Liver (tissue), 9 donors: ENCODE measurements around the gene GPX5. TPM values are rescaled to one million over a fixed set of nuclear protein-coding genes. Genes with fewer than 3 reads are reported as not detected.
A peak's percentile ranks its signal among the peaks of the same experiment; 100 is the strongest.

Source experiments
- DNase-seq: peaks from one replicate; pipeline ENCODE4 v3.0.0-alpha.2; 2017; ENCODE audit warnings: low spot score
- H3K27ac ChIP-seq, 2 donors: one replicate each; pipeline ENCODE4 v1.7.0; 2013; ENCODE audit warnings: inconsistent platforms in 2 of 2, low read length in 2 of 2, control low read depth in 1 of 2, low read depth in 1 of 2, mild to moderate bottlenecking in 1 of 2
- H3K27me3 ChIP-seq, 4 donors: one replicate each; pipeline versions ENCODE4 v1.6.1 to v1.7.0; 2013; ENCODE audit warnings: low read length in 3 of 4, inconsistent platforms in 1 of 4, mild to moderate bottlenecking in 1 of 4, moderate library complexity in 1 of 4; ENCODE audit not compliant: control insufficient read depth in 4 of 4, insufficient read depth in 4 of 4
- H3K36me3 ChIP-seq, 4 donors: one replicate each; pipeline versions ENCODE4 v1.6.1 to v1.7.0; 2013; ENCODE audit warnings: low read length in 3 of 4, mild to moderate bottlenecking in 3 of 4, low read depth in 1 of 4, moderate library complexity in 1 of 4; ENCODE audit not compliant: control insufficient read depth in 4 of 4, insufficient read depth in 3 of 4
- H3K4me1 ChIP-seq, 4 donors: one replicate each; pipeline versions ENCODE4 v1.6.1 to v1.7.0; 2013; ENCODE audit warnings: low read length in 3 of 4, mild to moderate bottlenecking in 3 of 4, moderate library complexity in 1 of 4; ENCODE audit not compliant: control insufficient read depth in 4 of 4, insufficient read depth in 4 of 4
- H3K4me3 ChIP-seq, 3 donors: one replicate each; pipeline versions ENCODE4 v1.6.1 to v1.7.0; 2013; ENCODE audit warnings: low read length in 3 of 3, control low read depth in 1 of 3, low read depth in 1 of 3, mild to moderate bottlenecking in 1 of 3
- H3K9ac ChIP-seq, 2 donors: one replicate each; pipeline ENCODE4 v1.7.0; 2013; ENCODE audit warnings: low read length in 2 of 2, mild to moderate bottlenecking in 2 of 2, moderate library complexity in 2 of 2, control low read depth in 1 of 2, low read depth in 1 of 2
- H3K9me3 ChIP-seq, 4 donors: one replicate each; pipeline versions ENCODE4 v1.6.1 to v1.7.0; 2013; ENCODE audit warnings: low read length in 3 of 4; ENCODE audit not compliant: control insufficient read depth in 4 of 4
- EGR1 ChIP-seq, 2 donors: IDR thresholded peaks; 2 replicates each; pipeline ENCODE4 v1.6.1; 2016 to 2018; ENCODE audit warnings: antibody characterized with exemption in 2 of 2, low read depth in 2 of 2
- FOXA1 ChIP-seq: IDR thresholded peaks from 2 replicates; pipeline ENCODE4 v1.6.1; 2016; ENCODE audit warnings: antibody characterized with exemption
- FOXA2 ChIP-seq: IDR thresholded peaks from 2 replicates; pipeline ENCODE4 v1.6.1; 2016; ENCODE audit warnings: antibody characterized with exemption
- GABPA ChIP-seq, 2 donors: IDR thresholded peaks in 1 of 2; conservative IDR thresholded peaks in 1 of 2; 2 replicates each; pipeline ENCODE4 v1.6.1; 2016; ENCODE audit warnings: antibody characterized with exemption in 2 of 2, mild to moderate bottlenecking in 1 of 2, moderate library complexity in 1 of 2
- HNF4A ChIP-seq, 2 donors: conservative IDR thresholded peaks; 2 replicates each; pipeline ENCODE4 v1.6.1; 2016; ENCODE audit warnings: antibody characterized with exemption in 2 of 2, mild to moderate bottlenecking in 2 of 2
- HNF4G ChIP-seq: IDR thresholded peaks from 2 replicates; pipeline ENCODE4 v1.6.1; 2016; ENCODE audit warnings: antibody characterized with exemption
- NR2F2 ChIP-seq: IDR thresholded peaks from 2 replicates; pipeline ENCODE4 v1.6.1; 2016; ENCODE audit warnings: antibody characterized with exemption
- RXRA ChIP-seq, 2 donors: IDR thresholded peaks; 2 replicates each; pipeline ENCODE4 v1.6.1; 2017 to 2018; ENCODE audit warnings: antibody characterized with exemption in 2 of 2, mild to moderate bottlenecking in 1 of 2
- TAF1 ChIP-seq: conservative IDR thresholded peaks from 2 replicates; pipeline ENCODE4 v1.6.1; 2016; ENCODE audit warnings: antibody characterized with exemption, mild to moderate bottlenecking
- YY1 ChIP-seq: IDR thresholded peaks from 2 replicates; pipeline ENCODE4 v1.6.1; 2016; ENCODE audit warnings: antibody characterized with exemption, mild to moderate bottlenecking
- WGBS: extraction: QIAGEN DNeasy Blood & Tissue Kit; methylation state at CpG from one replicate; pipeline ENCODE4 v1.1.7; 2013; 5-methylcytosine and 5-hydroxymethylcytosine counted together
- polyA plus RNA-seq, 2 donors: library from polyadenylated mRNA; stranded (reverse) in 1 of 2; unstranded in 1 of 2; fragments of 200-250 nt in 1 of 2; fragments of >200 nt in 1 of 2; fragmentation: Nextera tagmentation in 1 of 2; extraction: Ambion mirVana in 1 of 2; gene quantifications; one replicate each; pipeline versions ENCODE4 v1.2.1 to v1.2.3, GENCODE V29; 2013 to 2015
- total RNA-seq, 2 donors: library from RNA; depleted of rRNA; stranded (reverse); fragments of >200 nt; gene quantifications; one replicate each; pipeline ENCODE4 v1.2.3, GENCODE V29; 2014
- TF ChIP-seq, protein P1 (sequence below): IDR thresholded peaks from 2 replicates; pipeline ENCODE4 v1.6.1; 2016; ENCODE audit warnings: antibody characterized with exemption, mild to moderate bottlenecking
- TF ChIP-seq, protein P2 (sequence below): IDR thresholded peaks from 2 replicates; pipeline ENCODE4 v1.6.1; 2016; ENCODE audit warnings: antibody characterized with exemption
- TF ChIP-seq, protein P3 (sequence below): IDR thresholded peaks from 2 replicates; pipeline ENCODE4 v1.6.1; 2016; ENCODE audit warnings: antibody characterized with exemption
- TF ChIP-seq, protein P4 (sequence below): IDR thresholded peaks from 2 replicates; pipeline ENCODE4 v1.6.1; 2016; ENCODE audit warnings: antibody characterized with exemption
- donor health status: healthy.
- donor health status: healthy.
- donor health status: healthy.
- donor health status: healthy.
- donor health status: healthy.

The GPX5 gene
- total and polyA plus RNA-seq, 4 donors = not detected

DNA sequence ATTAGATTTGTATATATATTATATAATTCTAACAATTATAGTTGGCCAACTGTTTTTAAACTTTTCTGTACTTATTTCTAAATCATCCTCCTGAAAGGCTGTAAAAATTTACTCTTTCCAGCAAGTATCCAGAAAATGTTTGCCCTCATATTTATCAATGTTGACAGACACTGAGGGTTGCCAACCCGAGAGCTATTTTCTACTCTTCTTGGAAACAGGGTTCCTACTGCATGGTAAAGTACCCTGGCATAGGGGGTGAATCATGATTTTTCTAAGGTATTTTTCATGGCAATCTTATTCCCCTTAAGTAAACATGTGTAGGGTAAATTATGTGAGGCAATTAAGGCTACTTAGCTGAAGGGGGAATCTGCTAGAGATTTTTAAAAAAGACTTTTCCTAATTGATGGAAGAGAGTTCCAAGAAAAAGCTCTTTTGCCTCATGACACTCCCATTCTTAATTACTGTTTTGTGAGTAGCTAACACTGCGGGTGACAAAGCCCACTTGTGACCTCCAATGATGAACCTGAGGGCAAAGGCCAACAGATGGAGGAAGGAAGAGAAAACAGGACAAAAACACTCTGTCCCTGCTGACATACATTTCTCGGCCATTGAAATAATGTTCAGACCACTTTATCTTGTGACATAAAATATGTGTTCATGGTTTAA is 37.9 kb downstream of the GPX5 start:
- DNase-seq = no peak
- Histone ChIP-seq H3K4me1 (peaks cover 0 to 4% (median 2%) of the 10 kb centered on the region in 4 donors), H3K9ac (no peak overlapping the region), H3K36me3 (no peaks in the 10 kb centered on the region), H3K27ac (no peak overlapping the region), H3K27me3 (no peaks in the 10 kb centered on the region), H3K4me3 (no peak overlapping the region), H3K9me3 (no peaks in the 10 kb centered on the region)
- 31% methylated on average over 3 of the region's 3 CpGs for WGBS
- TF ChIP-seq HNF4A (conservative IDR thresholded peaks at IDR 0.05) = peak in 1 of 2 donors; percentile 20
- TF ChIP-seq EGR1 (IDR thresholded peaks at IDR 0.05; ENCODE audit: low read depth in 2 of 2) = no peak
- TF ChIP-seq FOXA2 = peak; percentile 26

DNA sequence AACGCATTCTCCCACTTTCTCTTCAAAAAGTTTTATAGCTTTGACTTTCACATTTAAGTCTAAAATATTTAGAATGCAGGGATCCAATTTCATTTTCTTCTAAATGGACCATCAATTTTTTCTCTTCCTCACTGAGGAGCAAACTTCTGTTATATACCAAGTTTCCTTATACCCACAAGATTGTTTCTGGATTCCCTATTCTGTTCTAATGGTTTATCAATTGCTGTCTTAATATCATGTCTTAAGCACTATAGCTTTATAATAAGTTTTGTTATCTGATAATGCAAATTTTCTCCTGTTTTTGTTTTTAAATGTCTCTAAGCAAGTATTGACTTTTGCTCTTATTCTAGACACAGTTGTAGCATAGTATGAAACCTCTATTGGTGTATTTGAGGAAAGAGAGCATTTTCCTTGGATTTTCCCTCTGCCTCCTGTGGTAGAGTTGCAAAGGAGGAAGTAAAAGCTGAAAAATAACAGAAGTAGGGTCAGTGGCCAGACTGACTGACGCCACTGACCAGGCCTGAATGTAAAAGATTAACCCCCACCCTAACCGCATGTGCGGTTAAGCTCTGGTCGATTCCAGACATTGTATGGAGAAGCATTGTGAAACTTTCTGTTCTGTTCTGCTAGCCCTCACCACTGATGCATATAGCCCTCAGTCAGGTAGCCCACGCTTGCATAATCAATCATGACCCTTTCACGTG is 40.3 kb downstream of the GPX5 start:
- peaks cover 0 to 4% (median 2%) of the 10 kb centered on the region in 4 donors for H3K4me1 ChIP-seq
- no peak for TF ChIP-seq FOXA2
- no peak for TF ChIP-seq HNF4G
- TF ChIP-seq, protein P1, sequence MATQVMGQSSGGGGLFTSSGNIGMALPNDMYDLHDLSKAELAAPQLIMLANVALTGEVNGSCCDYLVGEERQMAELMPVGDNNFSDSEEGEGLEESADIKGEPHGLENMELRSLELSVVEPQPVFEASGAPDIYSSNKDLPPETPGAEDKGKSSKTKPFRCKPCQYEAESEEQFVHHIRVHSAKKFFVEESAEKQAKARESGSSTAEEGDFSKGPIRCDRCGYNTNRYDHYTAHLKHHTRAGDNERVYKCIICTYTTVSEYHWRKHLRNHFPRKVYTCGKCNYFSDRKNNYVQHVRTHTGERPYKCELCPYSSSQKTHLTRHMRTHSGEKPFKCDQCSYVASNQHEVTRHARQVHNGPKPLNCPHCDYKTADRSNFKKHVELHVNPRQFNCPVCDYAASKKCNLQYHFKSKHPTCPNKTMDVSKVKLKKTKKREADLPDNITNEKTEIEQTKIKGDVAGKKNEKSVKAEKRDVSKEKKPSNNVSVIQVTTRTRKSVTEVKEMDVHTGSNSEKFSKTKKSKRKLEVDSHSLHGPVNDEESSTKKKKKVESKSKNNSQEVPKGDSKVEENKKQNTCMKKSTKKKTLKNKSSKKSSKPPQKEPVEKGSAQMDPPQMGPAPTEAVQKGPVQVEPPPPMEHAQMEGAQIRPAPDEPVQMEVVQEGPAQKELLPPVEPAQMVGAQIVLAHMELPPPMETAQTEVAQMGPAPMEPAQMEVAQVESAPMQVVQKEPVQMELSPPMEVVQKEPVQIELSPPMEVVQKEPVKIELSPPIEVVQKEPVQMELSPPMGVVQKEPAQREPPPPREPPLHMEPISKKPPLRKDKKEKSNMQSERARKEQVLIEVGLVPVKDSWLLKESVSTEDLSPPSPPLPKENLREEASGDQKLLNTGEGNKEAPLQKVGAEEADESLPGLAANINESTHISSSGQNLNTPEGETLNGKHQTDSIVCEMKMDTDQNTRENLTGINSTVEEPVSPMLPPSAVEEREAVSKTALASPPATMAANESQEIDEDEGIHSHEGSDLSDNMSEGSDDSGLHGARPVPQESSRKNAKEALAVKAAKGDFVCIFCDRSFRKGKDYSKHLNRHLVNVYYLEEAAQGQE = no peak
- TF ChIP-seq FOXA1 = no peak
- TF ChIP-seq GABPA (IDR thresholded peaks at IDR 0.05 in 1 of 2, conservative IDR thresholded peaks at IDR 0.05 in 1 of 2) = no peak
- TF ChIP-seq NR2F2 = no peak
- TF ChIP-seq, protein P2, sequence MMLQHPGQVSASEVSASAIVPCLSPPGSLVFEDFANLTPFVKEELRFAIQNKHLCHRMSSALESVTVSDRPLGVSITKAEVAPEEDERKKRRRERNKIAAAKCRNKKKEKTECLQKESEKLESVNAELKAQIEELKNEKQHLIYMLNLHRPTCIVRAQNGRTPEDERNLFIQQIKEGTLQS = no peak
- no peak for TF ChIP-seq TAF1
- TF ChIP-seq RXRA (IDR thresholded peaks at IDR 0.05) = peak in 1 of 2 donors; percentile 35
- peak; percentile 20 for TF ChIP-seq YY1
- TF ChIP-seq, protein P3, sequence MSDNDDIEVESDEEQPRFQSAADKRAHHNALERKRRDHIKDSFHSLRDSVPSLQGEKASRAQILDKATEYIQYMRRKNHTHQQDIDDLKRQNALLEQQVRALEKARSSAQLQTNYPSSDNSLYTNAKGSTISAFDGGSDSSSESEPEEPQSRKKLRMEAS = peak; percentile 45
- TF ChIP-seq, protein P4, sequence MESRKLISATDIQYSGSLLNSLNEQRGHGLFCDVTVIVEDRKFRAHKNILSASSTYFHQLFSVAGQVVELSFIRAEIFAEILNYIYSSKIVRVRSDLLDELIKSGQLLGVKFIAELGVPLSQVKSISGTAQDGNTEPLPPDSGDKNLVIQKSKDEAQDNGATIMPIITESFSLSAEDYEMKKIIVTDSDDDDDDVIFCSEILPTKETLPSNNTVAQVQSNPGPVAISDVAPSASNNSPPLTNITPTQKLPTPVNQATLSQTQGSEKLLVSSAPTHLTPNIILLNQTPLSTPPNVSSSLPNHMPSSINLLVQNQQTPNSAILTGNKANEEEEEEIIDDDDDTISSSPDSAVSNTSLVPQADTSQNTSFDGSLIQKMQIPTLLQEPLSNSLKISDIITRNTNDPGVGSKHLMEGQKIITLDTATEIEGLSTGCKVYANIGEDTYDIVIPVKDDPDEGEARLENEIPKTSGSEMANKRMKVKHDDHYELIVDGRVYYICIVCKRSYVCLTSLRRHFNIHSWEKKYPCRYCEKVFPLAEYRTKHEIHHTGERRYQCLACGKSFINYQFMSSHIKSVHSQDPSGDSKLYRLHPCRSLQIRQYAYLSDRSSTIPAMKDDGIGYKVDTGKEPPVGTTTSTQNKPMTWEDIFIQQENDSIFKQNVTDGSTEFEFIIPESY = no peak
- no peak overlapping the region for H3K9ac ChIP-seq
- WGBS = 38% methylated on average over 7 of the region's 7 CpGs
- H3K27me3 ChIP-seq = no peaks in the 10 kb centered on the region
- no peak overlapping the region for H3K4me3 ChIP-seq
- H3K36me3 ChIP-seq = no peaks in the 10 kb centered on the region
- H3K27ac ChIP-seq = no peak overlapping the region
- DNase-seq = no peak
- H3K9me3 ChIP-seq = no peaks in the 10 kb centered on the region
